Pancreas (tissue), 10 donors: ENCODE results near the gene LIF. TPM values are rescaled to one million over a fixed set of nuclear protein-coding genes. Genes with fewer than 3 reads are reported as not detected.

ENCODE experiments used
- ATAC-seq, 4 donors: fragments of 200-7000 bp; cut with Tn5 transposase; one replicate each; pipeline versions ENCODE4 v1.8.0 to v1.9.1; 2020; ENCODE audit warnings: mild to moderate bottlenecking in 4 of 4, moderate library complexity in 4 of 4
- DNase-seq, 6 donors: peaks; one replicate each; pipeline ENCODE4 v3.0.0-alpha.2; 2020
- FAIRE-seq: peaks from 2 replicates; lab custom pipeline; 2012; peaks lifted over from hg19 to GRCh38; lab: Jason Lieb, UNC
- H3K27ac ChIP-seq, 4 donors: fragments of 200-600 bp; sonication (generic); 1 replicate in 3 of 4; 2 replicates in 1 of 4; pipeline versions ENCODE4 v1.5.0 to v1.8.0; 2020
- H3K27me3 ChIP-seq, 4 donors: fragments of 200-600 bp; one replicate each; pipeline ENCODE4 v1.8.0; 2021
- H3K36me3 ChIP-seq, 3 donors: fragments of 200-600 bp; sonication (generic) in 1 of 3; one replicate each; pipeline versions ENCODE4 v1.5.0 to v1.8.0; 2020 to 2021
- H3K4me1 ChIP-seq, 3 donors: fragments of 200-600 bp; one replicate each; pipeline ENCODE4 v1.8.0; 2021
- H3K4me3 ChIP-seq, 4 donors: fragments of 200-600 bp; sonication (generic) in 2 of 4; one replicate each; pipeline versions ENCODE4 v1.5.0 to v1.8.0; 2020 to 2021
- H3K9me3 ChIP-seq, 4 donors: fragments of 200-600 bp; one replicate each; pipeline ENCODE4 v1.8.0; 2021
- WGBS, 2 donors: extraction: QIAGEN DNeasy Blood & Tissue Kit; methylation state at CpG; one replicate each; pipeline ENCODE4 v1.1.7; 2013; 5-methylcytosine and 5-hydroxymethylcytosine counted together
- intact Hi-C, 3 donors: fragments of 100-400 bp; cut with DNase I; formaldehyde crosslinking; loops; one replicate each; pipeline versions ENCODE4 v1.11.1 to v1.14.2; 2022
- polyA plus RNA-seq, 2 donors: library from polyadenylated mRNA; stranded (reverse); fragments of 200-250 nt; gene quantifications; one replicate each; pipeline ENCODE4 v1.2.3, GENCODE V29; 2013
- total RNA-seq, 6 donors: library from RNA; stranded (reverse); fragmentation: NEBNext Ultra II Directional in 4 of 6; extraction: Animal tissue kit (Norgen Biotek cat#: 25700) in 4 of 6; gene quantifications; one replicate each; pipeline versions ENCODE4 v1.2.1 to v1.2.4, GENCODE V29; 2021 to 2023
- TF ChIP-seq, protein P1 (sequence below), 4 donors: fragments of 200-600 bp; sonication (generic) in 3 of 4; IDR thresholded peaks; one replicate each; pipeline versions ENCODE4 v1.5.0 to v1.8.0; 2021; ENCODE audit warnings: antibody characterized with exemption in 4 of 4
- donor health status: healthy with polysubstance abuse.
- donor health status: DM: no; HTN: no; CAD: no; lungs with moderate emphysema.
- donor health status: DM: no; HTN: no; CAD: no.
- donor health status: control.
- donor health status: control.
- donor health status: Bipolar disorder and iron deficiency.
- donor health status: DM: yes; HTN: yes; CAD: no.
- donor health status: DM: no; HTN: no; CAD: no.
- donor health status: DM: no; HTN: no; CAD: no.
- donor health status: DM: yes; HTN: yes; CAD: no.

The LIF gene
- total and polyA plus RNA-seq, 8 donors = 0.32 to 5.8 (median 2.3) TPM

GRCh38 chr22:30279932-30280331, 33.4 kb upstream of the LIF start:
- H3K27ac ChIP-seq = no peak overlapping the region
- no peaks in the 10 kb centered on the region for H3K36me3 ChIP-seq
- intact Hi-C loops = no loop called here
- no peak for FAIRE-seq
- H3K4me3 ChIP-seq = no peak overlapping the region
- 66 to 73% methylated on average over 5 of the region's 5 CpGs for WGBS, 2 donors
- no peak for ATAC-seq
- H3K9me3 ChIP-seq = no peaks in the 10 kb centered on the region
- no peaks in the 10 kb centered on the region for H3K4me1 ChIP-seq
- no peak for DNase-seq
- H3K27me3 ChIP-seq = no peaks in the 10 kb centered on the region
- TF ChIP-seq, protein P1, sequence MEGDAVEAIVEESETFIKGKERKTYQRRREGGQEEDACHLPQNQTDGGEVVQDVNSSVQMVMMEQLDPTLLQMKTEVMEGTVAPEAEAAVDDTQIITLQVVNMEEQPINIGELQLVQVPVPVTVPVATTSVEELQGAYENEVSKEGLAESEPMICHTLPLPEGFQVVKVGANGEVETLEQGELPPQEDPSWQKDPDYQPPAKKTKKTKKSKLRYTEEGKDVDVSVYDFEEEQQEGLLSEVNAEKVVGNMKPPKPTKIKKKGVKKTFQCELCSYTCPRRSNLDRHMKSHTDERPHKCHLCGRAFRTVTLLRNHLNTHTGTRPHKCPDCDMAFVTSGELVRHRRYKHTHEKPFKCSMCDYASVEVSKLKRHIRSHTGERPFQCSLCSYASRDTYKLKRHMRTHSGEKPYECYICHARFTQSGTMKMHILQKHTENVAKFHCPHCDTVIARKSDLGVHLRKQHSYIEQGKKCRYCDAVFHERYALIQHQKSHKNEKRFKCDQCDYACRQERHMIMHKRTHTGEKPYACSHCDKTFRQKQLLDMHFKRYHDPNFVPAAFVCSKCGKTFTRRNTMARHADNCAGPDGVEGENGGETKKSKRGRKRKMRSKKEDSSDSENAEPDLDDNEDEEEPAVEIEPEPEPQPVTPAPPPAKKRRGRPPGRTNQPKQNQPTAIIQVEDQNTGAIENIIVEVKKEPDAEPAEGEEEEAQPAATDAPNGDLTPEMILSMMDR (IDR thresholded peaks at IDR 0.05) = no peak

DNA sequence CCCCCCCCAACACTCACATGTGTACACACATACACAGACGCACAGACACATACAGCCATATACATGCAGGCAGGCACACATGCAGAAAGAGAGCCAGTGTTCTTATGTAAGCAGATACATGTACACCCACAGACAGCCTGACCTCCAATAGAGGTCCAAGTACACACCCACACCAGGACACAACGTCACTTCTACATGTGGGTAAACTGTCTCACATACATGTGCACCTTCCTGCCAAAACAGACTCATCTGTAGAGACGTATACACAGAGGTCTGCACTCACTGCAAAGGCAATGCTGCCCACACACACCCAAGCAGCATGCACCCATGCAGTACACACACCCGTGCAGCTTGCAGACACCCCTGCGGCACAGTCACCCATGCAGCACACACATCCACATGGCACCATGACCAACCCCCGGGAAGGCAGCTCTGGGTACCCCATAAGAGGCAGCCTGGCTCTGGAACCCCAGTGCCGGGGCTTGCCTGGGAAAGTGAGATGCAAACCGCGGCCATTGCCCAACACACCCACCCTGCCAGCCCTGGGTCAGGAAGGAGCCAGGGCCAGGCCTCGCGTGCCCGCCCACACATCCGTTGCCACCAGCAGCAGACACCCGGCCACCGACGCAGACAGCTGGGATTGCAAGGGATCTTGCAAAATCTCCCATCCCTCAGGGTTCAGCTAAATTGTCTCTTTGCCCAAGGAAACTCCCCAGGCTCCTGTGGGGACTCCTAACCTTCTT, 32.7 kb upstream of the LIF start:
- 63 to 76% methylated on average over 16 of the region's 16 CpGs for WGBS, 2 donors
- FAIRE-seq (no peak), DNase-seq (peak in 1 of 6 donors; percentile 35), ATAC-seq (peak in 2 of 4 donors; percentile 56 to 60)
- Histone ChIP-seq H3K27ac (no peak overlapping the region), H3K4me3 (no peak overlapping the region), H3K9me3 (no peaks in the 10 kb centered on the region), H3K27me3 (no peaks in the 10 kb centered on the region), H3K4me1 (no peaks in the 10 kb centered on the region), H3K36me3 (no peaks in the 10 kb centered on the region)
- intact Hi-C loops = no loop called here
- TF ChIP-seq, protein P1 (IDR thresholded peaks at IDR 0.05) = no peak

GRCh38 chr22:30277547-30278344, 31.2 kb upstream of the LIF start:
- Histone ChIP-seq H3K4me3 (no peak overlapping the region), H3K27ac (peak overlapping the region in 1 of 4 donors; percentile 19), H3K4me1 (no peaks in the 10 kb centered on the region), H3K9me3 (no peaks in the 10 kb centered on the region), H3K27me3 (no peaks in the 10 kb centered on the region), H3K36me3 (no peaks in the 10 kb centered on the region)
- no peak for FAIRE-seq
- ATAC-seq = peak in 3 of 4 donors; percentile 22 to 49 (median 33)
- peak in 1 of 6 donors; percentile 49 for DNase-seq
- TF ChIP-seq, protein P1 (IDR thresholded peaks at IDR 0.05) = no peak
- intact Hi-C loops = no loop called here
- WGBS, 2 donors = 73 to 81% methylated on average over 14 of the region's 14 CpGs

- Histone ChIP-seq H3K4me1 (no peaks in the 10 kb centered on the region), H3K27me3 (no peaks in the 10 kb centered on the region), H3K27ac (no peak overlapping the region), H3K4me3 (no peak overlapping the region), H3K36me3 (no peaks in the 10 kb centered on the region), H3K9me3 (no peaks in the 10 kb centered on the region)
- WGBS, 2 donors = 63 to 76% methylated on average over 8 of the region's 8 CpGs
- FAIRE-seq (no peak), DNase-seq (peak in 1 of 6 donors; percentile 23), ATAC-seq (no peak)
- intact Hi-C loops = no loop called here
- TF ChIP-seq, protein P1 (IDR thresholded peaks at IDR 0.05) = no peak
Observed at GRCh38 chr22:30276039-30276438, 29.5 kb upstream of the LIF start.
